HG03354 (cell line): ENCODE results near the gene GGA1.
A peak's percentile ranks its signal among the peaks of the same experiment; 100 is the strongest.

Experiments
- ATAC-seq: cut with Tn5 transposase; IDR thresholded peaks from one replicate; pipeline ENCODE4 v1.9.1; 2021; ENCODE audit warnings: mild to moderate bottlenecking; ENCODE audit not compliant: unreplicated experiment, poor library complexity, severe bottlenecking

The GGA1 gene

GRCh38 chr22:37608477-37609239, at the start of gene GGA1:
Gene GGA1 (plus strand): TSS chr22:37608834. CDS start chr22:37608861, 27 bp downstream.
- ATAC-seq = peak; percentile 83

GRCh38 chr22:37559521-37559900, 49.1 kb upstream of the GGA1 start:
- no peak for ATAC-seq

GRCh38 chr22:37559901-37560607, 48.6 kb upstream of the GGA1 start, which contains the start of gene CDC42EP1:
Gene CDC42EP1 (plus strand): TSS chr22:37560480. CDS start chr22:37566350, 5,870 bp downstream.
- no peak for ATAC-seq

GRCh38 chr22:37560608-37561211, 47.9 kb upstream of the GGA1 start:
- no peak for ATAC-seq

GRCh38 chr22:37561212-37562048, 47.2 kb upstream of the GGA1 start:
- no peak for ATAC-seq

GRCh38 chr22:37562049-37562875, 46.4 kb upstream of the GGA1 start:
- ATAC-seq = no peak

GRCh38 chr22:37563153-37564081, 45.2 kb upstream of the GGA1 start:
- no peak for ATAC-seq

GRCh38 chr22:37564111-37564711, 44.4 kb upstream of the GGA1 start:
- ATAC-seq = no peak

- no peak for ATAC-seq
Measured at GRCh38 chr22:37565830-37566229, 42.8 kb upstream of the GGA1 start.

GRCh38 chr22:37566329-37566837, 42.3 kb upstream of the GGA1 start:
- no peak for ATAC-seq

- peak; percentile 64 for ATAC-seq
Measured at GRCh38 chr22:37566903-37567798, 41.5 kb upstream of the GGA1 start.

GRCh38 chr22:37568012-37568411, 40.6 kb upstream of the GGA1 start:
- no peak for ATAC-seq

GRCh38 chr22:37568448-37569008, 40.1 kb upstream of the GGA1 start:
- no peak for ATAC-seq

- ATAC-seq = no peak
Measured at GRCh38 chr22:37569009-37569920, 39.4 kb upstream of the GGA1 start.
